Stimulated activated CD4-positive, alpha-beta T cell treated with anti-CD3 and anti-CD28 coated beads, Interleukin-4, amount 100 ng/mL, for 4 hours (primary cell): Measurements from ENCODE around the gene NDUFS7.

Experiments
- DNase-seq, 2 experiments: peaks; one replicate each; pipeline ENCODE4 v3.0.0-alpha.2; 2020

The NDUFS7 gene

GRCh38 chr19:1401889-1402217 is 18.1 kb downstream of the NDUFS7 start:
- DNase-seq: no peak

GRCh38 chr19:1402411-1403070 is 18.8 kb downstream of the NDUFS7 start:
- DNase-seq: no peak

- peak; percentile 99 for DNase-seq
Observed at GRCh38 chr19:1406774-1407527, 23.2 kb downstream of the NDUFS7 start.

GRCh38 chr19:1407528-1408299 is 24.0 kb downstream of the NDUFS7 start, which contains the start of gene DAZAP1:
Gene DAZAP1 (plus strand): TSS chr19:1407586. CDS start chr19:1407774, 188 bp downstream.
- peak; percentile 34 to 48 for DNase-seq

- DNase-seq: peak; percentile 52 to 61
Observed at GRCh38 chr19:1408300-1409203, 24.8 kb downstream of the NDUFS7 start.

- DNase-seq: no peak
Observed at GRCh38 chr19:1409204-1410005, 25.7 kb downstream of the NDUFS7 start.

- DNase-seq: no peak
Observed at GRCh38 chr19:1410136-1410786, 26.6 kb downstream of the NDUFS7 start.

GRCh38 chr19:1410789-1411188 is 27.1 kb downstream of the NDUFS7 start:
- DNase-seq: no peak

GRCh38 chr19:1411255-1412191 is 27.8 kb downstream of the NDUFS7 start:
- no peak for DNase-seq

- no peak for DNase-seq
Observed at GRCh38 chr19:1412323-1412923, 28.7 kb downstream of the NDUFS7 start.

GRCh38 chr19:1412995-1413800 is 29.5 kb downstream of the NDUFS7 start:
- DNase-seq: no peak

GRCh38 chr19:1416014-1416841 is 32.5 kb downstream of the NDUFS7 start:
- no peak for DNase-seq

- no peak for DNase-seq
Observed at GRCh38 chr19:1417145-1417544, 33.4 kb downstream of the NDUFS7 start.

GRCh38 chr19:1417681-1418495 is 34.2 kb downstream of the NDUFS7 start:
- no peak for DNase-seq

- DNase-seq: no peak
Observed at GRCh38 chr19:1418496-1418775, 34.7 kb downstream of the NDUFS7 start.

GRCh38 chr19:1418951-1419738 is 35.4 kb downstream of the NDUFS7 start:
- no peak for DNase-seq
